ENCODE measurements around the gene SPIN1. TPM values are rescaled to one million over a fixed set of nuclear protein-coding genes. Genes with fewer than 3 reads are reported as not detected.
A peak's percentile ranks its signal among the peaks of the same experiment; 100 is the strongest.

The SPIN1 gene
- total and polyA plus RNA-seq, 2 donors (not counting 3 experiments of a cell fraction or from before 2014, with no cell fraction given) = 38.1 to 56.8 TPM

- FAIRE-seq = no peak
- dilution Hi-C loops (cut with MboI; ENCODE audit: extremely low pct_ligation_motif_present, low sequenced_read_pairs) = no loop called here
Measured at GRCh38 chr9:88418715-88419540, 30.7 kb downstream of the SPIN1 start.

More at GRCh38 chr9:88418715-88419540, 30.7 kb downstream of the SPIN1 start:
- Histone ChIP-seq H3K9me3 (replicated peaks; ENCODE audit: control insufficient read depth, insufficient read depth, low read length) (peaks cover 3% of the 10 kb centered on the region), H3K27me3 (ENCODE audit: control insufficient read depth in 2 of 2, insufficient read depth in 2 of 2, low read length in 2 of 2) (no peaks in the 10 kb centered on the region), H3K4me1 (ENCODE audit: control insufficient read depth, extremely low read depth, insufficient read depth, low read length) (no peaks in the 10 kb centered on the region), H4K20me1 (replicated peaks; ENCODE audit: control insufficient read depth, extremely low read depth, insufficient read depth, low read length) (no peaks in the 10 kb centered on the region), H3K4me3 (replicated peaks in 1 of 3; ENCODE audit: insufficient read depth in 1 of 3, low read depth in 1 of 3, low read length in 3 of 3) (no peak overlapping the region), H2AFZ (ENCODE audit: low read depth, low read length) (no peak overlapping the region), H3K9me1 (replicated peaks; ENCODE audit: control insufficient read depth, extremely low read depth, insufficient read depth, low read length) (no peaks in the 10 kb centered on the region), H3K36me3 (ENCODE audit: control insufficient read depth in 2 of 2, extremely low read depth in 1 of 2, insufficient read depth in 2 of 2, low read length in 2 of 2) (no peaks in the 10 kb centered on the region), H3K79me2 (ENCODE audit: control insufficient read depth, insufficient read depth, low read length) (peaks cover 69% of the 10 kb centered on the region), H3K9ac (replicated peaks; ENCODE audit: extremely low read depth, insufficient read depth, low read length) (no peak overlapping the region), H3K4me2 (ENCODE audit: insufficient read depth, low read length) (no peak overlapping the region), H3K27ac (ENCODE audit: insufficient read depth, low read depth, low read length) (no peak overlapping the region)
- POLR2A ChIA-PET = no interaction called here
- BruUV-seq (replicated peaks) = no TSS peak
- CTCF ChIA-PET = no interaction called here
- peak; percentile 15 for DNase-seq (ENCODE audit: low read depth, low spot score)
- intact Hi-C loops (cut with micrococcal nuclease) = no loop called here
- no peak for TF ChIP-seq CTCF (IDR thresholded peaks at IDR 0.05; ENCODE audit: extremely low read depth in 1 of 2, insufficient read depth in 1 of 2, low read depth in 1 of 2, low read length in 2 of 2)
- TF ChIP-seq MAX (IDR thresholded peaks at IDR 0.05; ENCODE audit: insufficient read depth, insufficient read length) = no peak
- no peak for TF ChIP-seq POLR2A (IDR thresholded peaks at IDR 0.05; ENCODE audit: low read depth, low read length)
- peak; percentile 63 for TF ChIP-seq FOS (IDR thresholded peaks at IDR 0.05; ENCODE audit: borderline replicate concordance, insufficient read depth, low read length)
